K562 (cell line): ENCODE data around the gene B4GALNT3.

ENCODE experiments used
- BHLHE40 ChIP-seq: IDR thresholded peaks from 2 replicates; pipeline ENCODE4 v1.6.1; 2011; ENCODE audit warnings: low read length, improper control_type of control experiment
- TF ChIP-seq, protein P1 (sequence below), 3 experiments: fragments of 200-800 bp in 1 of 3; sonication (Bioruptor generic) in 1 of 3; sonication (generic) in 1 of 3; formaldehyde crosslinking in 1 of 3; IDR thresholded peaks; 2 replicates each; pipeline versions ENCODE4 v1.6.1 to v1.8.0; 2016 to 2022; ENCODE audit warnings: mild to moderate bottlenecking in 2 of 3, missing compliant biosample characterization in 2 of 3, missing genetic modification characterization in 2 of 3, missing genetic modification reagents in 1 of 3
- TF ChIP-seq, protein P2 (sequence below): sonication (generic); formaldehyde crosslinking; IDR thresholded peaks from 2 replicates; pipeline ENCODE4 v1.9.0; 2022; ENCODE audit warnings: mild to moderate bottlenecking, missing genetic modification reagents

DNA sequence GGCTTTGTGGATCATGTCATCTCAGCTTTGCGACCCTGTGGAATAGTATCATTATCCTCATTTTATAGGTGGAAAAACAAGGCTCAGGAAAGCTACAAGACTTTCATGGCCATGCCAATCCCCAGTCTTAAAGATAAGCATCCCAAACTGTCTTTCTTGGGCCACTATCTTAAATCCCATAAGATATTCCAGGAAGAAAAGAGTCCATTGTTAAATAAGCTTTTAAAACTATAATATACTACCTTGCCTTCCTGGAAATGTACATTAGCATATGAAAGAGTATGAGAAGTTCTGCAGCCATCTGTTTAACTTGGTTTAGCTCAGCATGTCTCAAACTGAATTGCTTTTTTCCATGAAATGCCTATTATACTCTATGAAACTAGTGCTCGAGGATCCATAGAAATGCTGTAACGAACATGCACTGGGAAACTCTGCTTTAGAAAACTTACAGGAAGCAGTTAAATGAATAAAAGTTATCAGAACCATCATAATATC lies 77.1 kb downstream of the B4GALNT3 start:
- TF ChIP-seq, protein P1, sequence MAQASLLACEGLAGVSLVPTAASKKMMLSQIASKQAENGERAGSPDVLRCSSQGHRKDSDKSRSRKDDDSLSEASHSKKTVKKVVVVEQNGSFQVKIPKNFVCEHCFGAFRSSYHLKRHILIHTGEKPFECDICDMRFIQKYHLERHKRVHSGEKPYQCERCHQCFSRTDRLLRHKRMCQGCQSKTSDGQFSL (CRISPR knock-in tag; IDR thresholded peaks at IDR 0.05), result no peak
- TF ChIP-seq, protein P1 (tag; IDR thresholded peaks at IDR 0.05), result no peak
- TF ChIP-seq, protein P2, sequence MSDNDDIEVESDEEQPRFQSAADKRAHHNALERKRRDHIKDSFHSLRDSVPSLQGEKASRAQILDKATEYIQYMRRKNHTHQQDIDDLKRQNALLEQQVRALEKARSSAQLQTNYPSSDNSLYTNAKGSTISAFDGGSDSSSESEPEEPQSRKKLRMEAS (CRISPR knock-in tag), result no peak
- TF ChIP-seq BHLHE40, result no peak
